Glutamatergic neuron (in vitro differentiated cells): ENCODE measurements around the gene TIGD7. TPM values are rescaled to one million over a fixed set of nuclear protein-coding genes. Genes with fewer than 3 reads are reported as not detected.
A peak's percentile ranks its signal among the peaks of the same experiment; 100 is the strongest.
"Not testable (repeated sequence)": the region's sequence is repeated elsewhere in the genome, so short reads cannot be mapped to it uniquely, and the experiment has no call there.

Source experiments
- DNase-seq: peaks from one replicate; pipeline ENCODE4 v3.0.0; 2022
- H3K27ac Mint-ChIP-seq: one replicate; pipeline ENCODE4 v1.8.0; 2020; ENCODE audit warnings: mild to moderate bottlenecking, mixed read lengths, inconsistent platforms; ENCODE audit not compliant: unreplicated experiment
- H3K27me3 Mint-ChIP-seq: one replicate; pipeline ENCODE4 v1.8.0; 2020; ENCODE audit warnings: mild to moderate bottlenecking, moderate library complexity, mixed read lengths, inconsistent platforms; ENCODE audit not compliant: unreplicated experiment
- H3K36me3 Mint-ChIP-seq: one replicate; pipeline ENCODE4 v1.8.0; 2020; ENCODE audit warnings: mild to moderate bottlenecking, mixed read lengths, inconsistent platforms; ENCODE audit not compliant: unreplicated experiment
- H3K4me1 Mint-ChIP-seq: one replicate; pipeline ENCODE4 v1.8.0; 2020; ENCODE audit warnings: mild to moderate bottlenecking, low read depth, mixed read lengths, inconsistent platforms; ENCODE audit not compliant: unreplicated experiment
- H3K4me3 Mint-ChIP-seq: one replicate; pipeline ENCODE4 v1.8.0; 2020; ENCODE audit warnings: mild to moderate bottlenecking, mixed read lengths, inconsistent platforms; ENCODE audit not compliant: unreplicated experiment
- H3K9me3 Mint-ChIP-seq: one replicate; pipeline ENCODE4 v1.8.0; 2020; ENCODE audit warnings: mild to moderate bottlenecking, moderate library complexity, mixed read lengths, inconsistent platforms; ENCODE audit not compliant: unreplicated experiment
- CTCF ChIP-seq: fragments of 200-600 bp; sonication (generic); IDR thresholded peaks from one replicate; pipeline ENCODE4 v1.5.0; 2021; ENCODE audit not compliant: partially characterized antibody, unreplicated experiment
- total RNA-seq: library from RNA; stranded (reverse); fragmentation: NEBNext Ultra II Directional; extraction: Animal tissue kit (Norgen Biotek cat#: 25700); gene quantifications from one replicate; pipeline ENCODE4 v1.2.1, GENCODE V29; 2021; ENCODE audit not compliant: unreplicated experiment

Gene TIGD7
- total RNA-seq, 1 donor from 2014 or later = 8.6 TPM

- Mint-ChIP-seq H3K4me3 (no peak overlapping the region), H3K27me3 (no peaks in the 10 kb centered on the region), H3K9me3 (peaks cover 1% of the 10 kb centered on the region), H3K27ac (no peak overlapping the region), H3K36me3 (no peaks in the 10 kb centered on the region), H3K4me1 (no peaks in the 10 kb centered on the region)
- no peak for DNase-seq
- no peak for TF ChIP-seq CTCF
These were observed 30.3 kb downstream of the TIGD7 start for GRCh38 chr16:3274947-3275346.

GRCh38 chr16:3274490-3274889, 30.7 kb downstream of the TIGD7 start:
- H3K36me3 Mint-ChIP-seq = no peaks in the 10 kb centered on the region
- TF ChIP-seq CTCF = no peak

GRCh38 chr16:3271281-3271680, 33.9 kb downstream of the TIGD7 start:
- H3K27ac Mint-ChIP-seq = not testable (repeated sequence)

More at GRCh38 chr16:3274490-3274889, 30.7 kb downstream of the TIGD7 start:
- no peak overlapping the region for H3K4me3 Mint-ChIP-seq
- no peaks in the 10 kb centered on the region for H3K4me1 Mint-ChIP-seq
- no peaks in the 10 kb centered on the region for H3K27me3 Mint-ChIP-seq
- peaks cover 1% of the 10 kb centered on the region for H3K9me3 Mint-ChIP-seq
- no peak for DNase-seq
- H3K27ac Mint-ChIP-seq = no peak overlapping the region

GRCh38 chr16:3270718-3271117, 34.5 kb downstream of the TIGD7 start:
- H3K27me3 Mint-ChIP-seq, H3K27ac Mint-ChIP-seq, H3K4me1 Mint-ChIP-seq, H3K9me3 Mint-ChIP-seq, DNase-seq, H3K4me3 Mint-ChIP-seq, H3K36me3 Mint-ChIP-seq: not testable (repeated sequence)

More at GRCh38 chr16:3271281-3271680, 33.9 kb downstream of the TIGD7 start:
- H3K36me3 Mint-ChIP-seq, DNase-seq, H3K4me1 Mint-ChIP-seq, H3K27me3 Mint-ChIP-seq, H3K4me3 Mint-ChIP-seq, H3K9me3 Mint-ChIP-seq: not testable (repeated sequence)

- H3K27ac Mint-ChIP-seq = no peak overlapping the region
- no peak overlapping the region for H3K4me3 Mint-ChIP-seq
- H3K9me3 Mint-ChIP-seq = peaks cover 10% of the 10 kb centered on the region
- peaks cover 4% of the 10 kb centered on the region for H3K4me1 Mint-ChIP-seq
- no peak for DNase-seq
- H3K36me3 Mint-ChIP-seq = peaks cover 3% of the 10 kb centered on the region
- peaks cover 3% of the 10 kb centered on the region for H3K27me3 Mint-ChIP-seq
- no peak for TF ChIP-seq CTCF
These were observed 36.9 kb downstream of the TIGD7 start for GRCh38 chr16:3268294-3268693.

- Mint-ChIP-seq H3K4me3 (no peak overlapping the region), H3K27ac (no peak overlapping the region), H3K36me3 (peaks cover 3% of the 10 kb centered on the region), H3K4me1 (peaks cover 4% of the 10 kb centered on the region), H3K9me3 (peaks cover 9% of the 10 kb centered on the region), H3K27me3 (peaks cover 5% of the 10 kb centered on the region)
- DNase-seq = no peak
- TF ChIP-seq CTCF = peak; percentile 26
These were observed 38.2 kb downstream of the TIGD7 start for GRCh38 chr16:3266873-3267537.
